ENCODE data around the gene TLE3. TPM values are rescaled to one million over a fixed set of nuclear protein-coding genes. Genes with fewer than 3 reads are reported as not detected.

TLE3 gene
- total RNA-seq, 1 experiment from 2014 or later = 98.2 TPM

GRCh38 chr15:70071799-70072198 is 25.9 kb downstream of the TLE3 start:
- TF ChIP-seq, protein P1, sequence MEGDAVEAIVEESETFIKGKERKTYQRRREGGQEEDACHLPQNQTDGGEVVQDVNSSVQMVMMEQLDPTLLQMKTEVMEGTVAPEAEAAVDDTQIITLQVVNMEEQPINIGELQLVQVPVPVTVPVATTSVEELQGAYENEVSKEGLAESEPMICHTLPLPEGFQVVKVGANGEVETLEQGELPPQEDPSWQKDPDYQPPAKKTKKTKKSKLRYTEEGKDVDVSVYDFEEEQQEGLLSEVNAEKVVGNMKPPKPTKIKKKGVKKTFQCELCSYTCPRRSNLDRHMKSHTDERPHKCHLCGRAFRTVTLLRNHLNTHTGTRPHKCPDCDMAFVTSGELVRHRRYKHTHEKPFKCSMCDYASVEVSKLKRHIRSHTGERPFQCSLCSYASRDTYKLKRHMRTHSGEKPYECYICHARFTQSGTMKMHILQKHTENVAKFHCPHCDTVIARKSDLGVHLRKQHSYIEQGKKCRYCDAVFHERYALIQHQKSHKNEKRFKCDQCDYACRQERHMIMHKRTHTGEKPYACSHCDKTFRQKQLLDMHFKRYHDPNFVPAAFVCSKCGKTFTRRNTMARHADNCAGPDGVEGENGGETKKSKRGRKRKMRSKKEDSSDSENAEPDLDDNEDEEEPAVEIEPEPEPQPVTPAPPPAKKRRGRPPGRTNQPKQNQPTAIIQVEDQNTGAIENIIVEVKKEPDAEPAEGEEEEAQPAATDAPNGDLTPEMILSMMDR (conservative IDR thresholded peaks at IDR 0.05) = no peak
- Mint-ChIP-seq H3K9me3 (no peaks in the 10 kb centered on the region), H3K27ac (no peak overlapping the region; a peak in 1 of 7 replicates), H3K4me1 (peaks cover 8 to 18% of the 10 kb centered on the region in 2 experiments), H3K4me3 (no peak overlapping the region), H3K36me3 (ENCODE audit: insufficient read depth in 1 of 3, low read depth in 3 of 3) (peaks cover 43 to 88% (median 87%) of the 10 kb centered on the region in 3 experiments; a peak in 6 of 7 replicates), H3K27me3 (ENCODE audit: low read depth) (no peaks in the 10 kb centered on the region)
- no peaks in the 10 kb centered on the region for H3K4me1 ChIP-seq (ENCODE audit: insufficient read depth, low read length)
- no peak overlapping the region for H3K27ac ChIP-seq (ENCODE audit: insufficient read length, low read depth, low read length)
- H3K4ac ChIP-seq (ENCODE audit: low read depth, low read length) = no peak overlapping the region
- H3K79me2 ChIP-seq (ENCODE audit: insufficient read depth, low read length) = no peaks in the 10 kb centered on the region
- H3T11ph ChIP-seq (ENCODE audit: low read length) = no peak overlapping the region
- peaks cover 3% of the 10 kb centered on the region for H3K79me1 ChIP-seq (ENCODE audit: insufficient read depth, low read depth, low read length, poor library complexity, severe bottlenecking)
- no peak overlapping the region for H2BK20ac ChIP-seq (ENCODE audit: low read depth, low read length, poor library complexity, severe bottlenecking)
- H3K9ac ChIP-seq (ENCODE audit: extremely low read depth, insufficient read length, low read length) = no peak overlapping the region
- no peak overlapping the region for H3K23ac ChIP-seq (ENCODE audit: insufficient read length, low read depth, low read length)
- no peak overlapping the region for H3K14ac ChIP-seq (ENCODE audit: insufficient read depth, low read length)
- no peak overlapping the region for H3K56ac ChIP-seq (ENCODE audit: insufficient read length, low read depth, low read length)
- no peak overlapping the region for H3K18ac ChIP-seq (ENCODE audit: insufficient read length, low read depth, low read length)
- H4K8ac ChIP-seq (replicated peaks; ENCODE audit: insufficient read length, low read depth, low read length) = no peak overlapping the region
- H2BK15ac ChIP-seq (ENCODE audit: low read depth, low read length) = no peak overlapping the region
- H2BK12ac ChIP-seq (ENCODE audit: insufficient read length, low read depth, low read length) = no peak overlapping the region
- no peak overlapping the region for H4K91ac ChIP-seq (ENCODE audit: insufficient read length, low read depth, low read length)
- no peaks in the 10 kb centered on the region for H3K27me3 ChIP-seq (ENCODE audit: insufficient read depth, low read length)
- no peak overlapping the region for H2AK5ac ChIP-seq (ENCODE audit: insufficient read length, low read length)
- peaks cover 4% of the 10 kb centered on the region for H4K20me1 ChIP-seq (ENCODE audit: control insufficient read depth, insufficient read depth, insufficient read length)
- no peak overlapping the region for H4K5ac ChIP-seq (ENCODE audit: insufficient read length, low read depth, low read length)
- no peak for DNase-seq
- no CpG with 5 or more reads among the region's 19 CpGs for WGBS (ENCODE audit: extremely low coverage, insufficient read length, low lambda C conversion rate)
- H3K9me3 ChIP-seq (ENCODE audit: control insufficient read depth, low read depth, low read length) = no peaks in the 10 kb centered on the region
- no peaks in the 10 kb centered on the region for H3K23me2 ChIP-seq (ENCODE audit: insufficient read length, low read depth, low read length, poor library complexity, severe bottlenecking)
- no peak overlapping the region for H2BK120ac ChIP-seq (ENCODE audit: low read depth, low read length, poor library complexity, severe bottlenecking)
- no peak overlapping the region for H2AFZ ChIP-seq (ENCODE audit: low read length)
- H2BK5ac ChIP-seq (ENCODE audit: insufficient read length, low read length) = no peak overlapping the region
- no peak overlapping the region for H3K4me2 ChIP-seq (ENCODE audit: insufficient read depth, insufficient read length, low read length)

All from H9 (cell line).